Thoracic aorta (tissue), 2 donors: ENCODE measurements around the gene TSPAN5. TPM values are rescaled to one million over a fixed set of nuclear protein-coding genes. Genes with fewer than 3 reads are reported as not detected.
A peak's percentile ranks its signal among the peaks of the same experiment; 100 is the strongest.

Experiments used
- ATAC-seq: fragments of 150-250 bp; one replicate; pipeline ENCODE4 v1.8.0; 2017; ENCODE audit warnings: low read depth; ENCODE audit not compliant: insufficient number of reproducible peaks, low FRiP score
- DNase-seq: peaks from one replicate; pipeline ENCODE4 v3.0.0-alpha.2; 2020; ENCODE audit warnings: low spot score
- H3K27ac ChIP-seq, 2 donors: fragments of 200-600 bp; sonication (generic); 1 replicate in 1 of 2; 2 replicates in 1 of 2; pipeline ENCODE4 v1.5.1; 2016; ENCODE audit warnings: mild to moderate bottlenecking in 2 of 2, moderate library complexity in 2 of 2
- H3K27me3 ChIP-seq: fragments of 200-600 bp; sonication (generic); replicated peaks from 2 replicates; pipeline ENCODE4 v1.6.0; 2016; ENCODE audit warnings: mild to moderate bottlenecking; ENCODE audit not compliant: insufficient read depth
- H3K36me3 ChIP-seq: fragments of 200-600 bp; sonication (generic); one replicate; pipeline ENCODE4 v1.5.1; 2016
- H3K4me1 ChIP-seq, 2 donors: fragments of 200-600 bp; sonication (generic); 1 replicate in 1 of 2; 2 replicates in 1 of 2; pipeline versions ENCODE4 v1.5.1 to v1.6.0; 2016; ENCODE audit warnings: low read depth in 2 of 2, mild to moderate bottlenecking in 1 of 2; ENCODE audit not compliant: control insufficient read depth in 1 of 2
- H3K4me3 ChIP-seq: fragments of 200-600 bp; sonication (generic); 2 replicates; pipeline ENCODE4 v1.5.1; 2016; ENCODE audit warnings: mild to moderate bottlenecking
- H3K9me3 ChIP-seq: fragments of 200-600 bp; sonication (generic); 2 replicates; pipeline ENCODE4 v1.5.1; 2016
- CTCF ChIP-seq: fragments of 200-600 bp; sonication (generic); IDR thresholded peaks from one replicate; pipeline ENCODE4 v1.5.1; 2019; ENCODE audit warnings: antibody characterized with exemption
- total RNA-seq, 2 donors: library from RNA; depleted of rRNA; stranded (reverse); fragments of >200 nt; gene quantifications; one replicate each; pipeline versions ENCODE4 v1.1.0 to v1.2.3, GENCODE V29; 2016

Gene TSPAN5
- total RNA-seq, 2 donors from 2014 or later, result 7.7 to 11.4 TPM

- Histone ChIP-seq H3K9me3 (no peaks in the 10 kb centered on the region), H3K27ac (peak overlapping the region; percentile 77 to 83), H3K27me3 (no peaks in the 10 kb centered on the region), H3K36me3 (no peaks in the 10 kb centered on the region), H3K4me1 (peaks cover 11 to 35% of the 10 kb centered on the region in 2 donors), H3K4me3 (peak overlapping the region; percentile 87)
- TF ChIP-seq CTCF, result no peak
- no peak for DNase-seq
- no peak for ATAC-seq
These were observed 1.5 kb upstream of the TSPAN5 start for GRCh38 chr4:98659741-98660462.

GRCh38 chr4:98659106-98659592, 738 bp upstream of the TSPAN5 start:
- no peak for TF ChIP-seq CTCF
- ATAC-seq, result peak; percentile 6
- no peak for DNase-seq
- H3K4me1 ChIP-seq, result peaks cover 14 to 40% of the 10 kb centered on the region in 2 donors
- H3K27ac ChIP-seq, result peak overlapping the region; percentile 77 to 83
- H3K36me3 ChIP-seq, result no peaks in the 10 kb centered on the region
- H3K4me3 ChIP-seq, result peak overlapping the region; percentile 87
- no peaks in the 10 kb centered on the region for H3K27me3 ChIP-seq
- H3K9me3 ChIP-seq, result no peaks in the 10 kb centered on the region

- peaks cover 14 to 45% of the 10 kb centered on the region in 2 donors for H3K4me1 ChIP-seq
- peak overlapping the region; percentile 87 for H3K4me3 ChIP-seq
- H3K9me3 ChIP-seq, result no peaks in the 10 kb centered on the region
- H3K27ac ChIP-seq, result peak overlapping the region; percentile 37 to 62
- no peaks in the 10 kb centered on the region for H3K27me3 ChIP-seq
- ATAC-seq (peak; percentile 3), DNase-seq (no peak)
- H3K36me3 ChIP-seq, result no peaks in the 10 kb centered on the region
- no peak for TF ChIP-seq CTCF
These were observed 702 bp downstream of the TSPAN5 start for GRCh38 chr4:98657531-98658286.

- no peak for TF ChIP-seq CTCF
- Histone ChIP-seq H3K27ac (no peak overlapping the region), H3K4me3 (peak overlapping the region; percentile 87), H3K4me1 (peaks cover 14 to 45% of the 10 kb centered on the region in 2 donors), H3K27me3 (no peaks in the 10 kb centered on the region), H3K36me3 (no peaks in the 10 kb centered on the region), H3K9me3 (no peaks in the 10 kb centered on the region)
- ATAC-seq (no peak), DNase-seq (no peak)
These were observed 1.5 kb downstream of the TSPAN5 start for GRCh38 chr4:98656886-98657285.

- Histone ChIP-seq H3K4me1 (peaks cover 14 to 45% of the 10 kb centered on the region in 2 donors), H3K27me3 (no peaks in the 10 kb centered on the region), H3K36me3 (no peaks in the 10 kb centered on the region), H3K4me3 (peak overlapping the region; percentile 87), H3K27ac (no peak overlapping the region), H3K9me3 (no peaks in the 10 kb centered on the region)
- DNase-seq, result no peak
- no peak for TF ChIP-seq CTCF
- ATAC-seq, result no peak
These were observed 2.0 kb downstream of the TSPAN5 start for GRCh38 chr4:98656443-98656842.
